Smooth muscle cell (in vitro differentiated cells): ENCODE results near the gene RDH13. TPM values are rescaled to one million over a fixed set of nuclear protein-coding genes. Genes with fewer than 3 reads are reported as not detected.

Experiments
- DNase-seq: peaks from one replicate; lab custom pipeline; 2025; ENCODE audit not compliant: unreplicated experiment; lab: John Stamatoyannopoulos, UW
- H2AFZ ChIP-seq: fragments of 200-600 bp; sonication (generic); 2 replicates; pipeline ENCODE4 v1.6.0; 2016; ENCODE audit warnings: antibody characterized with exemption, low read depth, mild to moderate bottlenecking
- H3F3A ChIP-seq: fragments of 200-600 bp; sonication (generic); 2 replicates; pipeline ENCODE4 v1.6.0; 2017; ENCODE audit warnings: antibody characterized with exemption, low read depth
- H3K27ac ChIP-seq: fragments of 200-600 bp; sonication (generic); 2 replicates; pipeline ENCODE4 v1.5.1; 2016; ENCODE audit warnings: low read depth, mild to moderate bottlenecking
- H3K27me3 ChIP-seq: fragments of 200-600 bp; sonication (generic); 2 replicates; pipeline ENCODE4 v1.6.1; 2016; ENCODE audit warnings: low read depth, mild to moderate bottlenecking
- H3K36me3 ChIP-seq: fragments of 200-600 bp; sonication (generic); 2 replicates; pipeline ENCODE4 v1.5.1; 2016; ENCODE audit warnings: low read depth
- H3K4me1 ChIP-seq: fragments of 200-600 bp; sonication (generic); 2 replicates; pipeline ENCODE4 v1.5.1; 2016; ENCODE audit warnings: low read depth
- H3K4me2 ChIP-seq: fragments of 200-600 bp; sonication (generic); 2 replicates; pipeline ENCODE4 v1.6.0; 2016; ENCODE audit warnings: mild to moderate bottlenecking
- H3K4me3 ChIP-seq: fragments of 200-600 bp; sonication (generic); 2 replicates; pipeline ENCODE4 v1.5.1; 2016; ENCODE audit warnings: mild to moderate bottlenecking
- H3K79me2 ChIP-seq: fragments of 200-600 bp; sonication (generic); 2 replicates; pipeline ENCODE4 v1.6.0; 2016; ENCODE audit warnings: low read depth, mild to moderate bottlenecking
- H3K9ac ChIP-seq: fragments of 200-600 bp; sonication (generic); 2 replicates; pipeline ENCODE4 v1.6.0; 2016; ENCODE audit warnings: low read depth
- H3K9me3 ChIP-seq: fragments of 200-600 bp; sonication (generic); replicated peaks from 2 replicates; pipeline ENCODE4 v1.5.1; 2016; ENCODE audit warnings: low read depth
- H4K20me1 ChIP-seq: fragments of 200-600 bp; sonication (generic); 2 replicates; pipeline ENCODE4 v1.6.0; 2016; ENCODE audit warnings: low read depth
- WGBS: methylation state at CpG from one replicate; pipeline ENCODE4 v1.1.7; 2016; ENCODE audit warnings: low lambda C conversion rate; 5-methylcytosine and 5-hydroxymethylcytosine counted together
- polyA plus RNA-seq: library from polyadenylated mRNA; unstranded; fragments of >200 nt; fragmentation: Nextera tagmentation; extraction: Ambion mirVana; gene quantifications from 2 replicates; pipeline ENCODE4 v1.2.1, GENCODE V29; 2016
- total RNA-seq: library from RNA; depleted of rRNA; stranded (reverse); fragments of >200 nt; gene quantifications from 2 replicates; pipeline ENCODE4 v1.2.3, GENCODE V29; 2014
- TF ChIP-seq, protein P1 (sequence below): fragments of 200-600 bp; sonication (generic); IDR thresholded peaks from 2 replicates; pipeline ENCODE4 v1.5.1; 2017; ENCODE audit warnings: borderline replicate concordance, mild to moderate bottlenecking, antibody characterized with exemption; ENCODE audit not compliant: insufficient read depth, poor library complexity, severe bottlenecking

Gene RDH13
- total and polyA plus RNA-seq, 2 experiments from 2014 or later: 9.1 to 13.5 TPM

DNA sequence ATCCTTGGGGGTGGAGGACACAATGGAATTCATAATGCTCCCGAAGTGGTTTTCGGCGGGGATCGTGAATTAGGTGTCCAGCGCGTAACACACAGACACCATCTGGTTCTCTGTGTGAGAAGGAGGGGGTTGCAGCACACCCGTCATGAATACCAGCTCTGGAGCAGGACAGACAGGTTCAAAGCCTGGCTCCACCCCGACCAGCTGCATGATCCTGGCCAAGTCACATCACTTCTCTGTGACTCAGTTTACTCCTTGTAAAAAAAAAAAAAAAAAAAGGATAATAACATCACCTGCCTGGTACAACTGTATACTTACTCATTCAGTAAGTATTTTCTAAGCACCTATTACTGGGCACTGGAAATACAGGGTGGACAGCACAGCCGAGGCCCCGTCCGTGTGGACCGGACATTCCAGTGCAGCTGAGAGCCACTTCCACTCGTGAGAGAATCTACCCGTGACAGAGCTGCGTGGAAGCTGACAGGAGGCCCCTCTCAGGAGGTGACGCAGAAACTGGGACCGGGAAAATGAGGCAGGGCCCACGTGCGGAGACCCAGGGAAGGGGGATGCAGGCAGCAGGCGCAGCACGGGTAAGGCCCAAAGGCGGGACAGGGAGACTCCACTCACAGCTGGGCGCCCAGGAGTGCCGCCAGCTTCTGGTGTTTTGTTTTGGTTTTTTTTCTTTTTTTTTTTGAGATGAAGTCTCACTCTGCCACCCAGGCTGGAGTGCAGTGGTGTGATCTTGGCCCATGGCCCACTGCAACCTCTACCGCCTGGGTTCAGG is 12.0 kb downstream of the RDH13 start:
- H3F3A ChIP-seq: no peaks in the 10 kb centered on the region
- H3K36me3 ChIP-seq: peaks cover 10% of the 10 kb centered on the region
- no peak overlapping the region for H3K4me3 ChIP-seq
- TF ChIP-seq, protein P1, sequence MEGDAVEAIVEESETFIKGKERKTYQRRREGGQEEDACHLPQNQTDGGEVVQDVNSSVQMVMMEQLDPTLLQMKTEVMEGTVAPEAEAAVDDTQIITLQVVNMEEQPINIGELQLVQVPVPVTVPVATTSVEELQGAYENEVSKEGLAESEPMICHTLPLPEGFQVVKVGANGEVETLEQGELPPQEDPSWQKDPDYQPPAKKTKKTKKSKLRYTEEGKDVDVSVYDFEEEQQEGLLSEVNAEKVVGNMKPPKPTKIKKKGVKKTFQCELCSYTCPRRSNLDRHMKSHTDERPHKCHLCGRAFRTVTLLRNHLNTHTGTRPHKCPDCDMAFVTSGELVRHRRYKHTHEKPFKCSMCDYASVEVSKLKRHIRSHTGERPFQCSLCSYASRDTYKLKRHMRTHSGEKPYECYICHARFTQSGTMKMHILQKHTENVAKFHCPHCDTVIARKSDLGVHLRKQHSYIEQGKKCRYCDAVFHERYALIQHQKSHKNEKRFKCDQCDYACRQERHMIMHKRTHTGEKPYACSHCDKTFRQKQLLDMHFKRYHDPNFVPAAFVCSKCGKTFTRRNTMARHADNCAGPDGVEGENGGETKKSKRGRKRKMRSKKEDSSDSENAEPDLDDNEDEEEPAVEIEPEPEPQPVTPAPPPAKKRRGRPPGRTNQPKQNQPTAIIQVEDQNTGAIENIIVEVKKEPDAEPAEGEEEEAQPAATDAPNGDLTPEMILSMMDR: no peak
- H3K79me2 ChIP-seq: no peaks in the 10 kb centered on the region
- H4K20me1 ChIP-seq: peaks cover 10% of the 10 kb centered on the region
- 94% methylated on average over 25 of the region's 25 CpGs for whole genome bisulfite sequencing
- no peaks in the 10 kb centered on the region for H3K4me1 ChIP-seq
- H3K4me2 ChIP-seq: no peak overlapping the region
- no peak overlapping the region for H3K27ac ChIP-seq
- no peak overlapping the region for H2AFZ ChIP-seq
- H3K27me3 ChIP-seq: no peaks in the 10 kb centered on the region
- no peak overlapping the region for H3K9ac ChIP-seq
- no peak for DNase-seq
- H3K9me3 ChIP-seq: no peaks in the 10 kb centered on the region

DNA sequence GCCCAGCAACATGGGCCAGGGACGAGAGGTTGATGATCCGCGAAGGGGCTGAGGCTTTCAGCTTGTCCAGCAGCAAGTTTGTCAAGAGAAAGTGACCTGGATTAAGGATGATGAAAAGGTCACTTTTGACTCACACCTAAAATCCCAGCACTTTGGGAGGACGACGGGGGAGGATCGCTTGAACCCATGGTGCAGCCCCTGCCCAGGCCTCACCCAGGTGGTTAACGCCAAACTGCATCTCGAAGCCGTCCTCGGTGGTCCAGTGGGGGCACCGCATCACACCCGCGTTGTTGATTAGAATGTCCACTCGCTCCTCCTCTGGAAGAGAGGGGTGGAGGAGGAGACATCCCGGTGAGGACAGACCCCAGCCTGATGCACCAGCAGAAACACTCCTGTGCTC is 14.5 kb downstream of the RDH13 start:
- Histone ChIP-seq H3K9ac (no peak overlapping the region), H3K27me3 (no peaks in the 10 kb centered on the region), H3K4me1 (no peaks in the 10 kb centered on the region), H4K20me1 (peaks cover 10% of the 10 kb centered on the region), H3K79me2 (no peaks in the 10 kb centered on the region), H3K27ac (no peak overlapping the region), H3F3A (no peaks in the 10 kb centered on the region), H2AFZ (no peak overlapping the region), H3K36me3 (no peaks in the 10 kb centered on the region), H3K9me3 (no peaks in the 10 kb centered on the region), H3K4me3 (no peak overlapping the region), H3K4me2 (no peak overlapping the region)
- 97% methylated on average over 15 of the region's 15 CpGs for WGBS
- TF ChIP-seq, protein P1: no peak
- no peak for DNase-seq

DNA sequence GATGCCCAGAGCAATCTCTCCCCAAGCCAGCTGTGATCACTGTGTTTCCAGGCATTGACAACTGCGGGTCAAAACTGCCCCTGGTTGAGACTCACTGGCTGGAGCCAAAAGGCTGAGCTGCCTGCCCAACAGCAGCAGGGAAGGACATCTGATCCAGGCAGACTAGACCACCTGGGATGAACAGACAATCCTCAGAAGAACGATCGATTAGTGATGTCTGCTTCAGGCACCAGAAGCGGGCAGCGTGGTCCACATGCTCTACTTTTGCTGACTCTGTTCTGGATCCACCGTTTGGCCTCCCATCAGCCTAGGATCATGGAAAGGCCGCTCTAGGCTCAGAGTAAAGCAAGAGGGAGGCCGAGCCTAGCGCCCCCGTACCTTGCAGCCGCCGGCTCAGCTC is 15.0 kb downstream of the RDH13 start:
- Histone ChIP-seq H3K4me2 (no peak overlapping the region), H3K9ac (no peak overlapping the region), H4K20me1 (peaks cover 10% of the 10 kb centered on the region), H3K4me1 (no peaks in the 10 kb centered on the region), H3K9me3 (no peaks in the 10 kb centered on the region), H3K36me3 (no peaks in the 10 kb centered on the region), H3K79me2 (no peaks in the 10 kb centered on the region), H3K4me3 (no peak overlapping the region), H2AFZ (no peak overlapping the region), H3F3A (no peaks in the 10 kb centered on the region), H3K27me3 (no peaks in the 10 kb centered on the region), H3K27ac (no peak overlapping the region)
- no peak for DNase-seq
- 95% methylated on average over 12 of the region's 12 CpGs for WGBS
- TF ChIP-seq, protein P1: no peak

DNA sequence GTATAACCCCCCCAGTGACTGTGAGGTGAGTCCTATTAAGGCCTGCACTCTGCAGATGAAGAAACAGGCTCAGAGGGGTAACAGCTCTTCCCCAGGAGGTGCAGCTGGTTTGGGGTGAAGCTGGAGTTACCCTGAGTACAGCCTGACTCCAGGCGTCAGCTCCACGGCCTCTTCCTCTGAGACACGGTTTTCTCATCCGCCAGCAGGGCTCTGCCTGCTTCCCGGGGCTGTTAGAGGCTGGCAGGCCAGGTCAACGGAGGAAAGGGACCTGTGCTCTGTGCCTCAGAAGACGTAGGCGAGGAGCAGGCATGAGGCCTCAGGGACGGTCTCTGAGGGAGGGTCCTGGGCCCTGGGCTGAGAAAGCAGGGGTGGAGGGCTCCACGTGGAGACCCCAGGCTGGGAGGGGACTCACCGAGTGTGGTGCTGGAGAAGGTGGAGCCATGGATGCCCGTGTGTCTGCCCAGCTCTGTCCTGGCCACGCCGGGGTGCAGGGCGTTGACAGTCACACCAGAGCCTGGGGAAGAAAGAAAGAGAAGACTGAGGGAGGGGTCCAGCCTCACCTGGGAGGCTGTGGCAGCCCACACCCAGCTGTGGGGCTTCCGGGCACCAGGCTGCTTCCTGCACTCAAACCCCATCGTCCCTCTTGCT is 15.8 kb downstream of the RDH13 start:
- H3K4me2 ChIP-seq: no peak overlapping the region
- no peak for DNase-seq
- H3K27ac ChIP-seq: no peak overlapping the region
- H3K9me3 ChIP-seq: no peaks in the 10 kb centered on the region
- no peaks in the 10 kb centered on the region for H3K4me1 ChIP-seq
- no peak overlapping the region for H2AFZ ChIP-seq
- TF ChIP-seq, protein P1: no peak
- H3K36me3 ChIP-seq: no peaks in the 10 kb centered on the region
- peaks cover 10% of the 10 kb centered on the region for H4K20me1 ChIP-seq
- no peaks in the 10 kb centered on the region for H3K27me3 ChIP-seq
- H3K9ac ChIP-seq: no peak overlapping the region
- no peaks in the 10 kb centered on the region for H3F3A ChIP-seq
- H3K4me3 ChIP-seq: no peak overlapping the region
- no peaks in the 10 kb centered on the region for H3K79me2 ChIP-seq
- WGBS: 95% methylated on average over 17 of the region's 17 CpGs
